ENCODE results near the gene GNAQ. TPM values are rescaled to one million over a fixed set of nuclear protein-coding genes. Genes with fewer than 3 reads are reported as not detected.

Gene GNAQ
- total and polyA plus RNA-seq, 2 experiments from 2014 or later: 25.7 to 47.9 TPM

DNA sequence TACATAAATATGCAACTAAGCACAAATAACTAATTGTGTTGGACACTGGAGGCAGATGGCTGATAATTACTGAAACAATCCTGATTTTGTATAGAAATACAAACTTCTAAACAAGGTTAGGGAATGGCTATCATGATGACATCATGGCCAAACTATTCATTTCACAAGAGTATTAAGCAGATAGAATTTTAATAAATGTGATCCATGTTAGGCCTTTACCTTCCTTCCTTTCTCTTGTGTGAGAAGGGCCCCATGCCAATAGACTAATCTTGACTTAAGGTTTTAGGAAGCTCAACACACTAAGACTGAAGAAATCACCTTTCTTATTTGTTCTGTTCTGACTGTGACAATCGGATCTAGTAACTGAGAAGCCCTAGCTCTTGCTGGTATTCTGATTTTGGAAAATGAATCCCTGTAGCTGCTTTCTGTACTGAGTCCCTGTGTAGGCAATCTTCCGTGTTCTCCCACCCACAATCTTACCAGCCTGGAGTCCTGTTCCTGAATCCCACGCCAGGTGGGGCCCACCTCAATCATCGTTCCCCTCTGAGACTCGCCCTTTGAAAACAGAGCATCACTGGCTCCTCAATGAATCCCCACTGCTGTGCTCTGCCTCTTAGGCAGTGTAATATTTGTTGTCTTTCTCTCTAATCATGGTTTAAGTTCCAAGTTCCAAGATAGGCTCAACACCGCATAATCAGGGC, 214.8 kb downstream of the GNAQ start:
- Histone ChIP-seq H3K4me1 (ENCODE audit: insufficient read depth) (no peaks in the 10 kb centered on the region), H3K36me3 (replicated peaks; ENCODE audit: insufficient read depth, low read depth) (no peaks in the 10 kb centered on the region), H3K79me2 (peaks cover 11% of the 10 kb centered on the region), H3K4me3 (no peak overlapping the region), H3K9me2 (replicated peaks; ENCODE audit: insufficient read depth) (no peaks in the 10 kb centered on the region), H2AFZ (no peak overlapping the region), H3K4me2 (no peak overlapping the region), H3K27ac (no peak overlapping the region), H3K9me3 (ENCODE audit: low read depth) (no peaks in the 10 kb centered on the region), H3K27me3 (no peaks in the 10 kb centered on the region), H4K20me1 (ENCODE audit: insufficient read depth, poor library complexity, severe bottlenecking) (no peaks in the 10 kb centered on the region)
- DNase-seq (ENCODE audit: low spot score): no peak
- WGBS (ENCODE audit: low lambda C conversion rate, missing lambda C conversion rate): 95% methylated on average over 6 of the region's 6 CpGs
- TF ChIP-seq EZH2 (IDR thresholded peaks at IDR 0.05; ENCODE audit: borderline replicate concordance) (no peak), CTCF (IDR thresholded peaks at IDR 0.05; ENCODE audit: poor library complexity) (no peak)

DNA sequence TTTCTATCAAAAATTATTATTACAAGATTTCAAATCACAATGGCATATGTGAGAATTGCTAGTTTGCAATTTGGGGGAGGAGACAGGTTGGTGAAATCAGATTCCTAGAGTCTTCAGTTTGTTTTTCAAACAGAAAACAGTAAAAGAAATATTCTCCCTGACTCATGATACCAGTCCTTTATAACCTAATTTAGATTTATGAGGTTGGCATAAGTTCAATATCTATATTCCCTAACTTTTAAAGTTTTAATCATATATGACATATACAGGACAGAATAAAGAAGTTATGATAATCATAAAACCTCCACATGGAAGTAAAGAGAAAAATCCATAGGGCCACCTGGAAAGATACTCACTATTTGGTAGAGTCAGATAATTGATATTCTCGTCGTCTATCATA, 216.4 kb downstream of the GNAQ start:
- H3K27me3 ChIP-seq: no peaks in the 10 kb centered on the region
- no peaks in the 10 kb centered on the region for H4K20me1 ChIP-seq (ENCODE audit: insufficient read depth, poor library complexity, severe bottlenecking)
- H3K4me2 ChIP-seq: no peak overlapping the region
- no peaks in the 10 kb centered on the region for H3K36me3 ChIP-seq (replicated peaks; ENCODE audit: insufficient read depth, low read depth)
- no peaks in the 10 kb centered on the region for H3K4me1 ChIP-seq (ENCODE audit: insufficient read depth)
- H3K27ac ChIP-seq: no peak overlapping the region
- TF ChIP-seq CTCF (IDR thresholded peaks at IDR 0.05; ENCODE audit: poor library complexity): no peak
- no peak for TF ChIP-seq EZH2 (IDR thresholded peaks at IDR 0.05; ENCODE audit: borderline replicate concordance)
- TF ChIP-seq EZH2phosphoT487 (IDR thresholded peaks at IDR 0.05; ENCODE audit: low read depth, severe bottlenecking, unreplicated experiment): no peak
- WGBS (ENCODE audit: low lambda C conversion rate, missing lambda C conversion rate): 75% methylated on average over 2 of the region's 2 CpGs
- DNase-seq (ENCODE audit: low spot score): no peak
- peaks cover 7% of the 10 kb centered on the region for H3K79me2 ChIP-seq
- H3K9me2 ChIP-seq (replicated peaks; ENCODE audit: insufficient read depth): no peaks in the 10 kb centered on the region
- H3K9me3 ChIP-seq (ENCODE audit: low read depth): no peaks in the 10 kb centered on the region
- H3K4me3 ChIP-seq: no peak overlapping the region
- no peak overlapping the region for H2AFZ ChIP-seq

DNA sequence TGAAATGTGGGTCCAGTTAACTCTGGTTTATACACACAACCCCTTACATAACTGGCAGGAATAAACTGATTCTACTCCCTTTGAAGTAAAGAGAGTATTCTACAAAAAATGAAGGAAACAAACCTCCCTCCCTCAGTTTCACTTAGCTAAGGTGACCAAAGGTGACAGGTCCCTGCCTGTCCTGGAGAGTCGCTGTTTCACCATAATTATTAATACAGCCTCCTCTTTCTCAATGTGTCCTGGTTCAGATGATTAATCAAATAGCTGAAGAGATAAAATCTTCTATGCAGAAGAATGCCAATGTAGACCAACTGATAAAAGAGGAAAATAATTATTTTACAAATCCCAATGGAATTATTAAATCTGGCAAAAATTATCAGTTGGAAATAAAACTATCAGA, 219.8 kb downstream of the GNAQ start:
- Histone ChIP-seq H3K4me1 (ENCODE audit: insufficient read depth) (peaks cover 14% of the 10 kb centered on the region), H3K27ac (no peak overlapping the region), H3K79me2 (peaks cover 2% of the 10 kb centered on the region), H3K4me2 (no peak overlapping the region), H3K36me3 (replicated peaks; ENCODE audit: insufficient read depth, low read depth) (no peaks in the 10 kb centered on the region), H4K20me1 (ENCODE audit: insufficient read depth, poor library complexity, severe bottlenecking) (no peaks in the 10 kb centered on the region), H3K4me3 (no peak overlapping the region), H3K9me2 (replicated peaks; ENCODE audit: insufficient read depth) (no peaks in the 10 kb centered on the region), H3K9me3 (ENCODE audit: low read depth) (no peaks in the 10 kb centered on the region), H2AFZ (no peak overlapping the region), H3K27me3 (no peaks in the 10 kb centered on the region)
- TF ChIP-seq CTCF (IDR thresholded peaks at IDR 0.05; ENCODE audit: poor library complexity) (no peak), EZH2phosphoT487 (IDR thresholded peaks at IDR 0.05; ENCODE audit: low read depth, severe bottlenecking, unreplicated experiment) (no peak), EZH2 (IDR thresholded peaks at IDR 0.05; ENCODE audit: borderline replicate concordance) (no peak)
- 94% methylated on average over 1 of the region's 1 CpG for WGBS (ENCODE audit: low lambda C conversion rate, missing lambda C conversion rate)
- no peak for DNase-seq (ENCODE audit: low spot score)
